HG03097 (cell line): ENCODE results near the gene STARD8.
"Not testable (repeated sequence)": the region's sequence is repeated elsewhere in the genome, so short reads cannot be mapped to it uniquely, and the experiment has no call there.

ENCODE experiments used
- ATAC-seq: cut with Tn5 transposase; IDR thresholded peaks from one replicate; pipeline ENCODE4 v1.9.1; 2021; ENCODE audit not compliant: unreplicated experiment, low FRiP score

Gene STARD8

DNA sequence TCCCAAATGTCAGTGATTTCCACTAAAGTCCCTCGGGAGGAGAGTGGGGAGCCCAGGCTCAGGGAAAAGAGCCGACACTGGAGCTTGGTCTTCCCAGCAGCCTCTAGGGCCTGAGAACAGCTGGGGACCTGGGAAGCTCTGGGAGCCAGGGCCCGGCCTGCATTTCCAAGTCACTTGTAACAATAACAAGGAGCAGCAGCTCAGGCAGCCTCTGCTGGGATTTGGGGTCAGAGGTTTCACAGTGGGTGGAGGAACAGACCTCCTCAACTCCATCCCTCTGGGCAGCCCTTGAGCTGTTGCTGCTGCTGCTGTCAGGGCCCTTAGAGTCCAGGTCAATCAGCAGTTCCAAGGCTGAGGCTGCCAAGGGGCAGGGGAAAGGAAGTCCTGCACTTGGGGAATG is 11.1 kb downstream of the STARD8 start:
- ATAC-seq, result no peak

DNA sequence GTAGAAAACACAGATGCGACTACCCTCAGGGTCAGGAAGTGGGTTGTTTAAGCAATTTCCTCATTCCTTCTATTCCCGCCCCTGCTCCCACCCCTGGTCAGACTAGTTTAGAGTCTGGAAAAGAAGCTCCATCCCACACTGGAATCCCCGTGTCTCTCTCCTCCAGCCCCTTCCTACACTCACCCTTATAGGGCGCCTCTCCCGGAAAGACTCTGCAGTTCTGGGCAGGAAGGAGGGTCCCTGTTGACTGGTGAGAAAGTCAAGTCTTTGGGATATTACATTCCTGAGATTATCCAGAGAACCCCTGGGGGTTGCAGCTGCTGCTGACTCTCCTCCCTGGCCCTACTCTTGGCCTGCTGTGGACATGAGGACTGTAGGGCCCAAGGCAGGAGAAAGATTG is 11.9 kb downstream of the STARD8 start:
- ATAC-seq, result no peak

DNA sequence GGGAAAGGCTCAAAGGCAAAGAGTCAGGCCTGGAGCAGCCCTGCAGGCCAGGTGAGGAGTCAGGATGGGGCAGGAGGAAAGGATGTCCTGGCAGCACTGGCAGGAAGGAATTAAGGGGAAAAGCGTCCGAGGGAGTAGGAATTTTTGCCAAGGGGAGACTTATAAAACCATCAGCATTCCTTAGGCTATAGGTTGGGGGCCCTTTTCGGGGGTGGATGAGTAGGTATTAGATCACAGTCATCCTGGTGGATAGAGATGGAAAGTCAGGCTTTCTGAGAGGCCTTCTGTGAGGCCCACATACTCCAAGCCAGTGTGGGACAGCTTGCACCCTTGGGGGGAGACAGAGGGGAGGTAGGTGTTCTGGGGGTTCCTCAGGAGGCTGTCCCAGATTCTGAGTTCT is 12.3 kb downstream of the STARD8 start:
- ATAC-seq, result no peak

DNA sequence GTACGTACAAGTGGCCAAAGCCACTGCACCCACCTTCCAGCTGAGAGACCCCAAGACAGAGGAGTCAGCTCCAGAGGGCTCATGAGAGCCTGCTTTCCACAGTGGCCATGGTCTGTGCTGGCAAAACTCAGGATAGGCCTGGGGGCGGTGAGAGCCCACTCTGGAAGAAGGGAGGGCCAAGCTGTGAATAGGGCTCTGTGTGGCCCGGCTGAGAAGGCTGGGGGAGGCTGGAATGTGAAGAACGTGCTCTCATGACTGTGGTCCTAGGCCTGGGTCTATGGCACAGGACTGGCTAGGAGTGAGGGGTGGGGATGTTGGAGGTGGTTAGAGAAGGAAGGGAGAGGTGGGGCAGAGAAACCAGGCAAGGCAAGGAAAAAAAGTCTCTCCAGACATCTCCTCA is 13.3 kb downstream of the STARD8 start:
- no peak for ATAC-seq

DNA sequence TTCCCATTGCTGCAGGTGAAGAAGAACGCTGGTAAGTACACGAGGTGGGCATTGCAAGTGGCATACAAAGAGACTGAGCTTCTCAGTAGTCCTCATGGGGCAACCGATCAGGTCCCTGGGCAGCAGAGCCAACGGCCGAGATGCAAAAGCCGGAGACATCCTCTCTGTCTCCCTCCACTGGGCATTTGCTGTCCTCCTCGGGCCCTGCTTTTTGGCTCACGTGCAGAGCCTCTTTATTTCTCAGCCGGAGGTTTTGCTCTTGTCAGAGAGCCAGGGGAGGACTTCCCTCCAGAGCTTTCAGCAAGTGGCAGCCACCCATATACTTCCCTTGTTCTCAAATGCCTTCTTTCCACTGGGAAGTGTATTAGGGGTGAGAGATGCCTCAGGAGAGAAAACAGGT is 18.0 kb downstream of the STARD8 start:
- ATAC-seq, result no peak

DNA sequence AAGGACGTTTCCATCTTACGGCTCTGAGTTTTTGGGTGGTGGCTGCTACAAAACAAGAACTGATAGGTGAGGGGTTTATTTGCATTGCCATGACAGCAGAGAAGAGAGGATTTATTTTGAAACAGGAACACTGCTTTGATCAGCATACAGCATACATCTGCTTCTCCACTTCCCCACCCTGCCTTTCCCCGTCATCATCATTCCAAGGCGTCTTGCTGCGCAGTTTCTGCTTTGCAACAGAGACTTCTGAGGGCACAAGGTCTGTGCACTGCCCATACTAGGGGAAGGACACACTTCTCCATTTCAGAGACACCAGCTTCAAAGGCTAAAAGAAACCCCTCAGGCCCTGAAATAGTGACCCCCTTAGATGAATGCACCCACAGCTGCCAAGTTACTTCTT is 19.1 kb downstream of the STARD8 start:
- no peak for ATAC-seq

DNA sequence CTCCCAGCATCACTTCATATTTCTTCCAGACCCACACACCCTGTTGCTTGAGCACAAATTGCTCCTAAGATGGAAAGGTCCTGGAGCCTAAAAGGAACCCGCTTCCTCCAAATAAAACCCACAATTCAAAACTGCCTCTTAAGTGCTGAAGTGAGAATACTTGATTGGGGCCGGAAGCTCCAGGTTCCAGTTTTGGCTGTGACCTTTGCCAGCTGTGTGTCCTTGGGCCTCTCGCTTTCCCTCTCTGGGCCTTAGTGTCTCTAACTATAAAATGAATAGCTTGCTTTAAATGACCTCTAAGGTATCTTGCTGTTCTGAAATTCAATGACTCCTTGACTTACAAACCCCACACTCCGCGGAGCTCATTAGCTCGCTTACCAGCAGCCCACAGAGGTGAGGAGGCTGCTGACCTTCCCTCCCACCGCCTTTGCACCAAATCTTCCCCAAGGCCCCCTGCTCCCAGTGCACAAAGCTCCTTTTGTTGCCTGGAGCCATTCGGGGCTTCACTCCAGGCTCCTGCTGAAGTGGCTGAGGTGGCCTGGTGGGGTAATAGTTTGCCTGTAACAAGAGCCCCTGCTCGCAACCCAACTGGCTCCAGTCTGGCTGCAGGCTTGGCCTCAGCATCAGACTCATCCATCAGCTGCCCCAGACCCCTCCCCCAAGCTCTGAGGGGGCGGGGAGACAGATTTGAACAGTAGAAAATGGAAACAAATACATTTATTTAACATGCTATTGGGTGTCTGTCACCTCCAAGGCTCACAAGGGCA is 21.8 kb downstream of the STARD8 start:
- ATAC-seq, result no peak

DNA sequence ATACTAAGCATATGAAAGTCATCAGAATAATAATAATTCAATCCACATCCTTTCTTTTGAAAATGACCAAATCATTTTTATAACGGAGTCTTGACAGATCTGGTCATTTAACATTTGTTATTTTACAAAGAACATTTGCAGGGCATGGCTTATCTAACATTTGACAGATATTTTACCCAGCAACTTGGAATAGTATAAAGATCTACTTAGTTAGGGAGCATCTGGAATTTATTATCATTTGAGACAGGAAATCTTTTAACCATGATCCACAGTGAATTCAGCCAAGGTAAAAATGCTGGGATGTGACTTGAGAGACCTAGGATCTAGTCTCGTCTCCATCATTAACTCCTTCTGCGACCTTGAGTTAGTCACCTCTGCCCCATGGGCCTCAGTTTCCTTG is 22.4 kb downstream of the STARD8 start:
- ATAC-seq, result no peak

DNA sequence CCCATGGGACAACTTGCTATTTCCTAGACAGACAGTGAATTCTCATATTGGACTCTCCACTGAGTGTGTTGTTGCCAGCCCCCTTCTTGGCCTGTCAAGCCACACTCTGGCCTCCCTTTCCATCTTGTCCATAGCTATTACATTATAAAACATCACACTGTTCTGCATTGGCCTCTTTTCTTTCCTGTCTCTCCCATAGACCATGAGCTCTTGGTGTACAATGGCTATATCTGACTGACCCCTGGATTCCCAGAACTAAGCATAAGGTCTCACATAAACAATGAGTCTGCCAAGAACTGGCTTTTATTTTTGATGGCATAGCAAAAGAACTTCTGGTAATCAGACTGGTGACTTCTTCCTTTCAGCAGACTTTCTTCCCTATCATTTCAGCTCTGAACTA is 23.8 kb downstream of the STARD8 start:
- no peak for ATAC-seq

DNA sequence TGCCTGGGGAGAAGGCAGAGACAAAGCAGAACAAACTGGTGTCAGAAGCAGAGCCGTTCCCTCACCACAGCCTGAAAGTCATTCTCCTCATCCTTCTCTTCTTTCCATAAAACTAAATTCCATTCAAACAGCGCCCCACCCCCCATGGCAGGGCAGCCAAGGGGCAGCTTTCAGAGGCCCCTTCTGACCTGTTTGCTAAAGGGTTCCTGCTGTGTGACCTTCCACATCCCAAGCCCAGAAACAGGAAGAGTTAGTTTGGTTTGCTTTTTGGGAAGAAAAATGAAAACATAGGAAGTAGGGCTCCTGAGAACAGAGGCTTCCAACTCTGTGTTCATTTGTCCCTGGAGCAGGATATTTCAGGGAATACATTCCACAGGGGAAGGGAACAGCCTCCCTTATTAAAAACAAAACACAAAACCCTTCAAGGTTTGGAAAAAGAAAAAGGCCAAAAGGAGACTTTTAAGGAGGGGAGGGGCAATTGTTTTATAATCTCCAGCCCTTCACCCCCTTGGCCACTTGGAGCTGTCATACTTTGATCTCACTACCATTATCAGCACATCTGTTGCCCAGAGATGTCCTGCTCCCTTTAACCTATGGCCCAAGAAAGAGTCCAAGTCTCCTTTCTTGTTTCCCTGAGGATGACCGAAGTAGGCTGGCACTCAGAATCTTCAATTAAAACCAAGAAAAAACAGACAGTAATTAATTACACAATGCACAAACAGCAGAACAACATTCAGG is 25.3 kb downstream of the STARD8 start:
- no peak for ATAC-seq

DNA sequence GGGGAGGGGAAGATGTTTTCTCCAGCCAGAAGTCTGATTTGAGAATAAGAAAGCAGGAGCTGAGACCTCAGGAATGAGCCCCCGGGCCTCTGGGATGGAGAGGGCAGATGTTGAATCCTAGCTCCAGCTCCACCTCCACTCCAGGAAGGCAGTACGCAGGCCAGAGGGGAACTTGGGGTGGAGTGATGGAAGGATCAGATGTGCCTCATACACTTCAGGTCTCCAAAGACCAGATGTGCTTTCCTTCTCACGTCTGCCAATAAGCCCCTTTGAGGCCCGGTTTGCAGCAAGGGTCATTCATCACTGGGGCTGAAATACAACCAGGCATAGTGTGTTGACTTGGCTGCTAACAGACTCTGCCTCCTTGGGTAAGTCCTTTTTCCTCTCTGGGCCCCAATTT is 28.1 kb downstream of the STARD8 start:
- ATAC-seq, result no peak

DNA sequence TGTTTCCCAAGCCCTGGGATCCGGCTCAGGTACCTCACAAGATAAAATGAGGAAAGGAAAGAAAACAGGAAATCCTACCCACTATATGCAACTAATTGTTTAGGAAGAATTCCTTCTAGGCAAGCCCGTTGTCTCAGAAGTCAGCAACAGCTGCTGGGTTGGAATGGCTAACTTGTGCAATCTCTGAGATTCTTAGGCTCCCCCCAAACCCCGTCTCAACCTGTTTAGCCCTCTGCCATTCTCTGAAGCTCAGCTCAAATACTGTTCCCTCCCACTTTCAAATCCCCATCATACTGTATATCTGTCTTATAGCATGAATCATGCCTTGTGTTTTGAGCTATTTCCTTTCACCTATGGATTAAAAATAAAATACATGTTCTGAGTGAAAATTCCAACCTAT is 28.9 kb downstream of the STARD8 start:
- no peak for ATAC-seq

DNA sequence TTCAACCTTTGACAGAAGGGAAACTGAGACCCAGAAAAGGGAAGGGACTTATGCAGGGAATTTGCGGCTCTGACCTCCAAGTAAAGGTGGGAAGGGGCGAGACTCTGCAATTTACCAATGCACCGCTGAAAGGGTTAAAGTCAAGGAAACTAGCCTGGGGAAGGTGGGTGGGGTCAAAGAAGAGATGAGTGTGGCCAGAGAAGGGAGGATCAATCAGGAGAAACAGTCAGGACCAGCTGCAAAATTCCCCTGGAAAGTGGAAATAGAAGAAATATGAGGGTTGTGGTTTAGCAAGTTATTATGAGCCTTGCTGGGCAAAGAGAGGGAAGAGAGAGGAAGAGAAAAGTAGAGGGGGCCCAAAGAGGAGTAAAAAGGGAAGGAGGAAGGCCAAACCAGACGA is 30.5 kb downstream of the STARD8 start:
- no peak for ATAC-seq

DNA sequence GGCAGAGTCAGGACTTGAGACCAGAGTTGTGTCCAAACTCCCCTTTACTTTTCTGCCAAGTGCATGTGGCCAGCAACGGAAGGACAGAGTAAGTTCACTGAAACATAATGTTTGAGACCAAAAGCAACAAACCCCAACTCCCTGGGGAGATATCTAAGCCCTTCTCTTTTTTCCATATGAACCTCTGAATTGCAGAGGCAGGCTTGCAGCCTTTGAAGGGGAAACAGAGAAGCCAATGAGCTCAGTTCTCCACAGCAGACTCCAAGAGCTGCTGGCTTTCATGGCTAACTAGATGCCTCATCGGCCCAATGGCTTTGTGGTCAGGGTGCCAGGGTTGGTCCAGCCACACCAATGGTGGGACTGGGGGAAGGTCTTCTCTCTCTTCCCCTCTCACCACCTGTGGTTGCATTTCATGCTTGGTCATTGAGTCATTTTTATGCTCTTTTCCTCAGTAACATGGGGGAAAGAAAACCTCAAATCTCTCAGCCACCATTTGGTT is 34.0 kb downstream of the STARD8 start:
- no peak for ATAC-seq

DNA sequence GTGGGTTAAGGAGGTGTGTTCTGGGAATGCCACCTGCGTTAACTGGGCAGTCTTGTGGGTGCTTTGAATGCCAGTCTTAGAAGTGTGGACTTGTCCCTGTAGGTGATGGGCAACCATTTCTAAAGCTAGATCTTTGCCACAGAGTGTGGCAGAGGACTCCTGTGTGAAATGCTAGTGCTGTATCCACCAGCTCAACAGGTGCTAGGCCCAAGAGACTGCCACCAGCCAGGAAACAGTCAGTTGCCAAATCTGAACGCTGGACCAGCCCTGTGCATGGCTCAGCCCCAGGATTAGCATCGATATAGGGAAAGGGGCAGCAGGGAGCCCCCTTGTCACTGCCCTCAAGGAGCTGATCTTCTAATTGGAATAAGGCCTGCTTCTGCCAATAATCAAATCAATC is 35.3 kb downstream of the STARD8 start:
- ATAC-seq, result no peak

DNA sequence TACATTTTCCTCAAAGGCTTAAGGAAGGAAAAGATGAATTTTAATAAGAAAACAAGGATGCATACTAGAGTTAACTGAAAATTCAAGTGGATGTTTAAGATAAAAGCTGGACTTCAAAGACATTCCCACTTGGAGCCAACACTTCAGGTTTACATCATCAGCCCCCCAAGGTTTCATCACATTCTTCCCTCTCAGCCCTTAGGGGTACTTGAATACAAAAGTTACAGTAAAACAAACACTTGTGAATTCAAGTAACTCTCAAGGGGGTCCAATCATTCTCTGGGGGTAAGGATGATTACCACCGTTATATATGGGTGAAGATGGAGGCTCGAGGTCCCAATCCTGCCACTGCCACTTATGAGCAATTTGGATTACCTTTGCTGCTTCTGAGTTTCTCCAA is 36.1 kb downstream of the STARD8 start:
- ATAC-seq, result no peak

DNA sequence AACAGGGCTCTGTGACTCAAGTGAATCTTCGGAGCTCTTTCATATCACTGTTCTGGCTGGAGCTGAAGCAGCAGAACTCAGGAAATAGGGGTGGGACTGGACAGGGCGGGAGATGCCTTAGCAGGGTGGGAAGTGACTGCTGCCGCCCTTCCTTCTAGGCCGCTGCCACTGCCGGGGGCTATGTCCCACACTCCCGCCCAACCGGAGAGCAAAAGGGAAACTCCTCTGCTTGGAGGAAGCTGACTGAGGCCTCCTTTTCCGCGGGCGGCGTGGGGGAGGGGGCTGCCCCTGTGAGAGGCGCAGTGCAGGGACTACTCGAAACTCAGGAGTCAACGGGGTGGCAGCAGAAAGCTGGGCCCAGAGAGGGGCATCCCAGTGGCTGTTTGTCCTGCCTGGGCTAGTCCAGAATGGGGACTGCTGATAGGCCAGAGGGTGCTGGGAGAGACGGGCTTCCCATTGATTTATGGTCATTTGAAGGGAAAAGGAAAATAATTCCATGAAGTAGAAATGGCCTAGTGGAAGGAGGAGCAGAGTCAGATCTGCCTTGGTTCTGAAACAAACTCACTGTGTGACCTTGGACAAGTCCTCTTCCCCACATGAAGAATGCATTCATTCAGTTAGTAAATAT is 36.9 kb downstream of the STARD8 start:
- no peak for ATAC-seq

DNA sequence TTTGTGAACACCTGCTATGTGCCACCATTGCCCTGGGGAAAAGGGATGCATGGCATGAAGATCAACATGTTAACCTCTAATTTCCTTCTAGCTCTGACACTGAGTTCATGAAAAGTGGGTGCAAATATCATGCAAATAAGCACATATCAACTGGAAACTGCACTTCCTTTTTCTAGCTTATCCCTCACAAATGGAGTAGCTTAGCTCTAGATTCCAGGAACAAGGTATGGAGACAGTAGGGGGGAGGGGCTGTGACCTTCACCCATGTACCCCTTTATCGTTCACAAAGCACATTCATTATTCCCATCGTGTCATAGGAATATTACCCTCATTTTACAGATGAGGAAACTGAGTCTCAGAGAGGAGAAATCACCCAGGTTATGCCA is 37.4 kb downstream of the STARD8 start:
- no peak for ATAC-seq

DNA sequence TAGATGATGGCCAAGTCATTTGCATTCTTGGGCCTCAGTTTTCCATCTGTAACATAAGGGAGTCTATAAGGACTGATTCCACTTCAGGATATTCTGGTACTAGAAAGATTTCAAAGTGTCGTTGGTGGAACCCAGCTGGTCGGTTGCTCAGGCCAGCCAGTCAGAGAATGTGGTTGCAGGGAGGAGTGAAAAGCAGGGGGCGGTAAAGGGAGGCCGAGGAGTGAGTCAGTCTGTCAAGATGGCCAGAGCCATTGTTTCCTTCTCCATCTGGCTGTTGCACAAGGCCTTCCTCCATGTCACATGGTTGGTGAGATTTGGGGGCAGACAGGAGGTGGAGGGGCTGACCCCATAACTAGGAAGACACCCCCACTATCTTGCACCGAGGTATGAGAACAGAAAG is 38.2 kb downstream of the STARD8 start:
- no peak for ATAC-seq

DNA sequence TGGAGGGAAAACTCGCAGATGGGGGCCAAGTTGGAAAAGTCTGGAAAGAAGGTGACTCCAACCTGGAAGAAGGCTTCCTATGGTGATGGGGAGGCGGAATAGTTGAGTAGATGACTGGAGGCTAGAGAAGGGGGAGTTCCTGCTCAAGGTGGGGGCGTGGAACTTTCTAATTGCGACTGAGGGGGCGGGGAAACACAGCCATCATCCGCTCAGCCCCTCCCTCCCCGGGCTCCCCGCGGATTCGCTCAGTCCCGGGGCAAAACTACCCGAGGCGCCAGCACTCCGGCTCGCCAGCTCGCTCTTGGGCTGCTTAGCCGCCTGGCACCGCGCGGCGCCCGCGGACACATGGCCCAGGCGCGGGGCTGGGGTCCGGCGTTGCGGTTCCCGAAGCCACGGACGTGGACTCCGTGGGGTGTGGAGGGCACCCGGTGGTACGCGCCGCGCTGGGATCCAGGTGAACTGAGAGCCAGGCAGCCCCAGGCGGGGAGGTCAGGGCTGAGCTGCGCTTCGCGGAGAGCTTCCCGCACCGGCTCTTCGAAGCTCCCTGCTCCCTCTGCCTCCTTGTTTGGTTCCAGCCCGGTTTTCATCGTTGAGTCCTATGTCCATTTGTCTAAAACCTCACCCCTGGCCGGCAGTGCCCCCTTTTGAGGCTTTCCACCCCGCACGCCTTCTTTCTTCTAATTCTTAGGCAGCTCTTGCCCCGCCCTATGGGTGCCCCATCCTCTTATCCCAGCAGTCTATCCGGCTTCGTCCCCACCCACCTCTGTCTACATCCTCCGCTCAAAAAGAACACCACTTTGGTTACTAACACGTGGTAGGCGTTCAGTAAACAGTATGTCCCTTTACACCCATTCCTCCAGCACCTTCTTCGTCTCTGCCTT is 38.9 kb downstream of the STARD8 start:
- no peak for ATAC-seq

DNA sequence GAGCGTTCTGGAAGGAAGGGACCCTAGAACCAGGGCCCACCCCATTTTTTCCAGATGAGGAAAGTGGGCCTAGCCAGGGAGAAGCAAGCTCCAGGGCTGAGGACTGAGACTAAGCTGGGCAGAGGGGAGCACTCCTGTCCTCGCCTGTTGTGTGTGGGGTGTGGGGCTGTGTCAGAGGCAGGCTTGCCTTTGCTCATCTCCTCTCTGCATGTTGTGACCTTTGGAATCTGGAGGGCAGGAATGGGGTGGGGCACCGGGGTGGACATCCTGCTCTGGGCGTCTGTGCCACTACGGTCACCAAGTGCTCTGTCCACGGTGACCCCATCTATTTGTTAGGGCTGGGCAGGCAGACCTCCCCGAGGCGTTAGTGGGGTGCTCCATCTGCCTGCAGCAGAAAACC is 41.5 kb downstream of the STARD8 start:
- ATAC-seq, result not testable (repeated sequence)
